RWPE1 (cell line): ENCODE data around the gene RNF208.
A peak's percentile ranks its signal among the peaks of the same experiment; 100 is the strongest.

ENCODE experiments used
- CTCF ChIA-PET: fragments of 350-600 bp; sonication (Branson Sonifier 250); formaldehyde crosslinking; extraction: SDS; loops from one replicate; lab custom pipeline; 2021; lab: Yijun Ruan, JAX
- POLR2A ChIA-PET: fragments of 400-600 bp; formaldehyde crosslinking; extraction: SDS; loops from one replicate; lab custom pipeline; 2020; ENCODE audit warnings: antibody characterized with exemption; ENCODE audit not compliant: low non-redundant PET; lab: Yijun Ruan, JAX
- DNase-seq: peaks from one replicate; pipeline ENCODE4 v3.0.0; 2012; ENCODE audit warnings: low spot score
- H3K27ac ChIP-seq: fragments of 450-650 bp; 2 replicates; pipeline ENCODE4 v1.5.1; 2017
- TF ChIP-seq, protein P1 (sequence below): fragments of 450-650 bp; conservative IDR thresholded peaks from 2 replicates; pipeline ENCODE4 v1.5.1; 2017; ENCODE audit warnings: low read depth, mild to moderate bottlenecking

Gene RNF208

DNA sequence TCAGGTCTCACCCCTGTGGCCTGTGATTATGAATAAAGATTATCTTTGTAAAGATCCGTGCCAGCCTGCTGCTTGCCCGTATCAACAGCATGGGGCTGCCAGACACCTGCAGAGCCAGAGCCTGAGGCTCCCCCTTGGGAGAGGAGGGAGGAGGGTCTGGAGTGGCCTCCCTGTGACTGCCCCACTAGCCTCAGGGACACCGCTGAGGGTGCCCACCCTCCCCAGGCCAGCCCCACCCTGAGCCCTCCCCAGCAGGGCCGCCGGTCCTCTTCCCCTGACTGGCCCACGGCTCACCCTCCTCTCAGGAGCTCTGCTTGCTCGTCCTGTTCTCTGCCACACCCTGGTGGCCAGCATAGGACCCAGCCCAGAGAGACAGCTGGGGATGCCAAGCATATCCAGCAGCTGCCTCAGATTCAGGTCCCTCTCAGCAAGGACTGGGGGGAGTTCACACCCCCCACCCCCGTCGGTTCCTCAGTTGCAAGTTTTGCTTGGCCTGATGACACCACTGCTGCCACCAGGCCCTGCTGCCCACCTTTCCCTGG lies 31.7 kb downstream of the RNF208 start:
- POLR2A ChIA-PET: no interaction called here
- H3K27ac ChIP-seq: peak overlapping the region; percentile 99
- DNase-seq: no peak
- TF ChIP-seq, protein P1, sequence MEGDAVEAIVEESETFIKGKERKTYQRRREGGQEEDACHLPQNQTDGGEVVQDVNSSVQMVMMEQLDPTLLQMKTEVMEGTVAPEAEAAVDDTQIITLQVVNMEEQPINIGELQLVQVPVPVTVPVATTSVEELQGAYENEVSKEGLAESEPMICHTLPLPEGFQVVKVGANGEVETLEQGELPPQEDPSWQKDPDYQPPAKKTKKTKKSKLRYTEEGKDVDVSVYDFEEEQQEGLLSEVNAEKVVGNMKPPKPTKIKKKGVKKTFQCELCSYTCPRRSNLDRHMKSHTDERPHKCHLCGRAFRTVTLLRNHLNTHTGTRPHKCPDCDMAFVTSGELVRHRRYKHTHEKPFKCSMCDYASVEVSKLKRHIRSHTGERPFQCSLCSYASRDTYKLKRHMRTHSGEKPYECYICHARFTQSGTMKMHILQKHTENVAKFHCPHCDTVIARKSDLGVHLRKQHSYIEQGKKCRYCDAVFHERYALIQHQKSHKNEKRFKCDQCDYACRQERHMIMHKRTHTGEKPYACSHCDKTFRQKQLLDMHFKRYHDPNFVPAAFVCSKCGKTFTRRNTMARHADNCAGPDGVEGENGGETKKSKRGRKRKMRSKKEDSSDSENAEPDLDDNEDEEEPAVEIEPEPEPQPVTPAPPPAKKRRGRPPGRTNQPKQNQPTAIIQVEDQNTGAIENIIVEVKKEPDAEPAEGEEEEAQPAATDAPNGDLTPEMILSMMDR: no peak
- CTCF ChIA-PET: interaction anchor here (0.6 to 4.5 kb wide), 10 partner anchors 8 to 251 kb away, joined by 3 to 37 read pairs (median 6); partner anchors contain the start of gene RNF224

DNA sequence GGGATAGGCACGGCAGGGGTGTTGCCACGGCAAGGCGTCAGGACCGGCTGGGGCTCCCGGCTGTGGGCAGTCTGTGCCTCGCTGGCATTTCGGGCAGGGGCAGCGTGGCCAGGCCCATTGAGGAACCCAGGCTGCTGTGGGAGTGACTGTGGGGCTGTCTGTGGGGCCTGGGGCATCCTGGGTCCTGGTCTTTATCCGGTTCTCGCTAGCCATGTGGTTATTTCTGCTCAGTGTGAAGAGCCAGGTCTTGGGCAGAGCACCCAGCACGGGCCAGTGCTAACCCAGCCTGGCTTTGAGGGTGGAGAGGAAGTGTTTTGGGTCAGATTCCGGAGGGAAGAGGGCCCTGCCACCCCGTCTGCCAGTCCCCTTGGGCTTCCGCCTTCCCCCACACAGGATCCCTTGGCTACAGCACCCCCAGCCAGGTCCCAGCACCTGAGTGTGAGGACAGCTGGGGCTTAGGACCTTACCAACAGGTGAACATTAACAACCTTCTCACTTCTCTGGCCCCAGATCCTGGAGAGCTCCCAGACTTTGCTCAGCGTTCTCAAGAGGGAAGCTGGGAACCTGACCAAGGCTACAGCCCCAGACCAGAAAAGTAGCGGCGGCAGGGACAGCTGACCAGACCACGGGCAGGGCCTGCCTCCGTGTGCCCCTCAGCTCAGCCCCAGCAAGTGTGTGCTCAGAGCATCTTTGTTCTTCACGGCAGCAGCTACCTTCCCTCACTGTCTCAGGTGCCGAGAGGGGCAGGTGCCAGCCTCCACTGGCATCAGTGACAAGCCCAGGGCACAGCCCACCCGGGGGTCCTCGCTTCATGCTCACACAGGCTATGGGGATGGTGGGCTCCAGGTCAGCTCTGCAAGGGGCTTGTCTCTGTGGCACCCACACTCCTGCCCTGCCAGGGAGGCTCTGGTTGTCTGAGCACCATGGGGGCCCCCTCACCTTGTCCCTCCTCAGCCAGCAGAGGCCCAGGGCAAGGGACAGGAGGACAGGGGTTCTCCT lies 32.4 kb downstream of the RNF208 start:
- ChIA-PET POLR2A (interaction anchor here (0.6 to 2.5 kb wide), 16 partner anchors 9 to 122 kb away, joined by 3 to 17 read pairs (median 4); partner anchors contain the start of genes CYSRT1, LRRC26, MAN1B1 and NELFB), CTCF (interaction anchor here (0.6 to 4.5 kb wide), 14 partner anchors 9 to 333 kb away, joined by 3 to 37 read pairs (median 4); partner anchors contain the start of genes CYSRT1 and RNF224)
- DNase-seq: no peak
- peak overlapping the region; percentile 99 for H3K27ac ChIP-seq
- TF ChIP-seq, protein P1: no peak

DNA sequence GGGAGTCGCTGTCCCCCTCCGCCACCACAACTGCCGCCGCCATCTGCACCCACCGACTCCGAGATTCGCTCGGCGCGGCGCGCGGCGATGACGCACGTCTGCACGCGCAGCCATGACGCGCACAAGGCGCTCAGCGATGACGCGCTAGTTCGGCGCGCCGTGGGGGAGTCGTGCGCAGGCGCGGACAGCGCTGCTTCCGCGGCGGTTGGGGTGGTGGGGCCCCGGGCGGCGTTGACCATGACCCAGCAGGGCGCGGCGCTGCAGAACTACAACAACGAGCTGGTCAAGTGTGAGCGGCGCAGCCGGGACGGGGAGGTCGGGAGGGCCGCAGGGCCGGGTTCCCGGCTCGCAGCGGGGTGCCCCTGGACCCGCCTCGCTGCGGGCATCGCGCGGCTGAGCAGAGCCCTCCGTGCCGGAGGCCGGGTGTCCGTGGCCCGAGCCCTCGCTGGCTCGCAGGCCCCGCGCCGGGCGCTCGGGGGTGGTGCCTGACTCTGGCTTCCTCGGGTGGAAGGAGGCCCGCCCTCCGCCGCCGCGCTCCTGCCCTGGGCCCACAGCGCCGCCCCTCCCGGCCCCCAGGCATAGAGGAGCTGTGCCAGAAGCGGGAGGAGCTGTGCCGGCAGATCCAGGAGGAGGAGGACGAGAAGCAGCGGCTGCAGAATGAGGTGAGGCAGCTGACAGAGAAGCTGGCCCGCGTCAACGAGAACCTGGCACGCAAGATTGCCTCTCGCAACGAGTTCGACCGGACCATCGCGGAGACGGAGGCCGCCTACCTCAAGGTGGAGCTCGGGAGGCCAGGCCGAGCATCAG lies 33.3 kb downstream of the RNF208 start, which contains the start of the genes ANAPC2 and SSNA1:
TSS of gene ANAPC2 (minus strand) at position 71 of the 807 bp plus-strand sequence. CDS start at position 43, 28 bp downstream.
TSS of gene SSNA1 (plus strand) at position 187 of the 807 bp plus-strand sequence. CDS start at position 238, 51 bp downstream.
- CTCF ChIA-PET: interaction anchor here (0.6 to 4.5 kb wide), 15 partner anchors 10 to 334 kb away, joined by 3 to 37 read pairs (median 5); partner anchors contain the start of genes CYSRT1 and RNF224
- POLR2A ChIA-PET: interaction anchor here (0.6 to 2.5 kb wide), 17 partner anchors 10 to 121 kb away, joined by 3 to 17 read pairs (median 4); partner anchors contain the start of genes CYSRT1, LRRC26, MAN1B1 and NELFB
- H3K27ac ChIP-seq: peak within 1 kb of the TSS; percentile 99
- TF ChIP-seq, protein P1: peak; percentile 57
- peak; percentile 98 for DNase-seq

DNA sequence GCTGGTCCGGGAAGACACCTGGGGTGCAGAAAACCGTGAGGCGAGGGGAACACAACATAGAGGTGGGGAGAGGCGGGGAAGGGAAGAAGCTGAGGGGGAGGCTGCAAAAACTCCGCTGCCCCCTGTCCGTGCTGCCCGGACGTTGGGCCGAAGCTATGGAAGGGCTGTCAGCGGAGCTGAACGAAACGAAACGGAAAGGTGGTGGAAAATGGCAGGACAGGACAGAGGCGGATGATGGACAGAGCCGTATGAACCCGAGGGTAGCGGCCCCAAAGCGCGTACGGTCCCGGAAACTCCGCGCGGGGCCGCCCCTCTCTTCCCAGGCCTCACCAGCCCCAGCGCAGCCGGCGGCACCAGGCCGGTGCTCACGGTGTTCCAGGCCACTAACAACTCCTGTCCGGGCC lies 34.0 kb downstream of the RNF208 start:
- CTCF ChIA-PET: interaction anchor here (0.9 to 4.5 kb wide), 5 partner anchors 11 to 60 kb away, joined by 4 to 37 read pairs (median 9); partner anchors contain the start of gene RNF224
- POLR2A ChIA-PET: interaction anchor here (1.1 to 2.5 kb wide), 7 partner anchors 11 to 54 kb away, joined by 4 to 17 read pairs (median 5); partner anchors contain the start of genes CYSRT1 and RNF224

DNA sequence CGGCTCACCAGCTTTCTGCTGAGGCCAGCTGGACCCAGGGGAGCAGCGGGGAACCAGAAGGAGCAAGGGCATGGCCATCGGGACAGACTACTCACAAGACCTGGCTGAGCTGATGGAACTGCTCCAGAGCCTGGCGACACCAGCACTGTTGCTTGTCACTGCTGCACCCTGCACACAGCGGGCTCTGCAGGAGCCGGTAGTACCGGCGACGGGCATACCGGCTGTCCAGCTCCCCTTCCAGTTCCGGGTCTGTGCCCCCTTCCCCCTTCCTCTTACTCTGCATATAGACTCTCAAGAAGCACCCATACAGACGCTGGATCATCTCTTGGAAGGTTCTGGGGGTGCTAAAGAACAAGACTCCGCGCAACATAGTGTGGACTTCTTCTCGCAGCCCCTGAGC lies 34.7 kb downstream of the RNF208 start:
- CTCF ChIA-PET: interaction anchor here (0.7 to 4.5 kb wide), 4 partner anchors 11 to 60 kb away, joined by 3 to 37 read pairs (median 6); partner anchors contain the start of gene RNF224
- TF ChIP-seq, protein P1: no peak
- no peak for DNase-seq
- peak overlapping the region; percentile 99 for H3K27ac ChIP-seq
- POLR2A ChIA-PET: interaction anchor here (1.8 to 2.5 kb wide), 3 partner anchors 19 to 55 kb away, joined by 5 to 16 read pairs (median 6); partner anchors contain the start of gene RNF224

More for the DNA sequence above, 34.0 kb downstream of the RNF208 start:
- peak overlapping the region; percentile 99 for H3K27ac ChIP-seq
- no peak for DNase-seq
- TF ChIP-seq, protein P1: no peak
